CMK (cell line): Measurements from ENCODE around the gene LHX2.
A peak's percentile ranks its signal among the peaks of the same experiment; 100 is the strongest.

Source experiments
- DNase-seq: peaks from one replicate; pipeline ENCODE4 v3.0.0-alpha.2; 2010; ENCODE audit warnings: low read depth

LHX2 gene

GRCh38 chr9:124033348-124033747 lies 21.8 kb downstream of the LHX2 start:
- no peak for DNase-seq

DNA sequence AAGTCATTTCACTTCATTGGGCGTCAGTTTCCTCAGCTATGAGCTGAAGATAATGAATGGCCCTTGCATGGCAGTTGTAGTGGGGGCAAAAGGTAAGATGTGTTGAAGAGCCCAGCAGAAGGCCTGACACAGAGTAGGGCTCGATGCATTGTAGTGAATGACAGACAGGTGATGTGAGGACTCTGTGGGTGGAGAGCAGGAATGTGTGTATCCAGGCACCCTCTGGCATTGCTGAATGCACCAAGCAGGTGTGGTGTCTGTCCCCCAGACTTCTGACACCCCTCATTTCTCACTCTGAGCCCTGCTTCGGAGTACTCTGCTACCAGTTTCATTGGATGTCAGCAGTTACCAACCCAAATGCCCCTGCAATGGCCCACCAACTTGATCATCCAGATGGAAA lies 22.4 kb downstream of the LHX2 start:
- DNase-seq = no peak

DNA sequence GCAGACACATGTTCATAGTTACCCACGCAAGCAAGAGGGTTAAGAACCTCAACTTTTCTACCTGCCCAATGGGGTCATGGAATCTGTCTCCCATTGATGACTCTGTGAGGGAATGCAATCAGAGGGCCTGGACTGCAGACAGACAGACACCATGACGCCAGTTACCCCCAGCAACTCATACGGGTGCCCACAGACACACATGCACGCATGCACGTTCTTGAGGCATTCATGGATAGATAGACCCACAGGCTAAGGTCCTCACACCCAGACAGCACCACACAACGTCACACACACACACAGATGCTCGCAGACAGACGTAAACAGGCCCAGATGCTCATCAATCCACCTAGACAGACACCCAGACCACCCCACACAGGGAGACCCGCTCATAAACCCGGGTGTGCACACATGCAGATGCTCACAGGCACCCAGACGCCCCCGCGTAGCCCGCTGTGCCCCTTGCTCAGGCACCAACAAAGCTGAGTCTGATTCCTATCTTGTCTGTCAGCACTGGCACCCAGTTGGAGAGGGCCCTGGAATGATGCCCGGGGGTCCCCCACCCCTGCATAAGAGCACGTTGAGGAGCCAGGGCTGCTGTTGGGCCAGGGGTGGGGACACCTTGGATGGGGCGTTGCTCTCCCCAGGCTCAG lies 23.6 kb downstream of the LHX2 start:
- no peak for DNase-seq

GRCh38 chr9:124036578-124036977 lies 25.0 kb downstream of the LHX2 start:
- DNase-seq = no peak

DNA sequence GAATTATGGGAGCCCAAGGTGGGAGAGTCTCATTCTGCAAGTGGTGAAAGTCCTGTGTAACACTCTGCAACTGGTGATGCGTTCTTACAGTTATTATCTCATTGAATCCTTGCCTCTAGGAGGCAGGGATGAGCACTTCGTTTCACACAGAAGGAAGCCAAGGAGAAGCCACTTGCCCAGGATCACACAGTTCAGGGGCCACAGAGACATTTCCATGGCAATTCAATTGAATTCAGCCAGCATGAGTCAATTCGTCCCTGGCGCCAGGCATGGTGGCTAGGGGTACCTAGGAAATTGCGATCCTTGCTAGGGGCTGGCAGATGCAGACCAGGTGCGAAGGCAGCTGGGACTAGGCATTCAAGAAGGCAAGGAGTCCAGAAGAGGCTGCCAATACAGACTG lies 26.2 kb downstream of the LHX2 start:
- no peak for DNase-seq

DNA sequence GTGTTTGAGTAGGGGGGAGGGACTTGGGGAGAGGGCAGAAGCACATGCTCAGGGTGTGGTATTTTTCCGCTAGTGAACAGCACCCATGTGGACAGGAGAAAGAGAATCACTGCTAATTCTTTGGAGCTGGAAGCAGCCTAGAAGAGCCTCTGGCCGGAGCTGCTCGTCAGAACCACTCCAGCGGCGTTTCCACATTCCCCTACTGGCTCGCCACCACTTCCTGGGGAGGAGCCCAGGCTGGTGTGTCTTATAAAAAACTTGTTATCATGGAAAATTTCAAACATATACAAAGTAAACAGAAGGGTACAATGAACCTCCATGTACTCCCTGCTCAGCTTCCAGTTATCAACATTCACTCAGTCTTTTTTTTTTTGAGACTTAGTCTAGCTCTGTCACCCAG lies 26.7 kb downstream of the LHX2 start:
- no peak for DNase-seq

DNA sequence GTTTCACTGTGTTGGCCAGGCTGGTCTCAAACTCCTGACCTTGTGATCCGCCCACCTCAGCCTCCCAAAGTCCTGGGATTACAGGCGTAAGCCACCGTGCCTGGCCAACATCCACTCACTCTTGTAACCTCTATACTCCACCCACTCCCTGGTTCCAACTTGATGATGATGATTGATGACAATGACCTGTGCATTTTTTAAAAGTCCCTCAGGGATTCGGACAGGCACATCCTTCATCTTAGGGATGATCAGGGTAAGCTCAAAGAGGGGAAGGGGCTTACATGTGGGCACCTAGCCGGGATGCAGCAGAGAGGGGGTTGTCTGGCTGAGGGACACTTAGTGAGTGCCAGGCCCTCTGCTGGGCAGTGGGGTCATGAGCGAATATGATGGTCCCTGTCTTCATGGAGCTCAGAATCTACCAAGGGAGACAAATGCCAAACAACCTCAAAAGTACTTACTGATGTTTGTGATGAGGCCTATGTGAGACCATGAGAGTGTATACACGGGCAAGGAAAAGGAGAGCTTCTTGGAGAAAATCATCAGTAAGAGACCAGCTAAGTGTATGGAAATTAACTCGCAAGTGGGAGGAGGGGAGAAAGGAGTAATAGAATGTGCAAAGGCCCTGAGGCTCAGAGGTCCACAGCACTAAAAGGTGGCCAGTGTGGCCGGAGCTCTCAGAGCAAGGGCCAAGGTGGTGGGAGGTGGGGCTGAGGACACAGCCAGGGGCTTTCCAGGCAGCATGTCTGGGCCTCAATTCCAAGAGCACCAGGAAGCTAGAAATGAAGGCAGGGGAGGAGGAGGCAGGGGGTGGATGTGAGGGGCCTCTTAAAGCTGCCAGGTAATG lies 27.4 kb downstream of the LHX2 start:
- no peak for DNase-seq

GRCh38 chr9:124040186-124040931 lies 28.8 kb downstream of the LHX2 start:
- DNase-seq = no peak

DNA sequence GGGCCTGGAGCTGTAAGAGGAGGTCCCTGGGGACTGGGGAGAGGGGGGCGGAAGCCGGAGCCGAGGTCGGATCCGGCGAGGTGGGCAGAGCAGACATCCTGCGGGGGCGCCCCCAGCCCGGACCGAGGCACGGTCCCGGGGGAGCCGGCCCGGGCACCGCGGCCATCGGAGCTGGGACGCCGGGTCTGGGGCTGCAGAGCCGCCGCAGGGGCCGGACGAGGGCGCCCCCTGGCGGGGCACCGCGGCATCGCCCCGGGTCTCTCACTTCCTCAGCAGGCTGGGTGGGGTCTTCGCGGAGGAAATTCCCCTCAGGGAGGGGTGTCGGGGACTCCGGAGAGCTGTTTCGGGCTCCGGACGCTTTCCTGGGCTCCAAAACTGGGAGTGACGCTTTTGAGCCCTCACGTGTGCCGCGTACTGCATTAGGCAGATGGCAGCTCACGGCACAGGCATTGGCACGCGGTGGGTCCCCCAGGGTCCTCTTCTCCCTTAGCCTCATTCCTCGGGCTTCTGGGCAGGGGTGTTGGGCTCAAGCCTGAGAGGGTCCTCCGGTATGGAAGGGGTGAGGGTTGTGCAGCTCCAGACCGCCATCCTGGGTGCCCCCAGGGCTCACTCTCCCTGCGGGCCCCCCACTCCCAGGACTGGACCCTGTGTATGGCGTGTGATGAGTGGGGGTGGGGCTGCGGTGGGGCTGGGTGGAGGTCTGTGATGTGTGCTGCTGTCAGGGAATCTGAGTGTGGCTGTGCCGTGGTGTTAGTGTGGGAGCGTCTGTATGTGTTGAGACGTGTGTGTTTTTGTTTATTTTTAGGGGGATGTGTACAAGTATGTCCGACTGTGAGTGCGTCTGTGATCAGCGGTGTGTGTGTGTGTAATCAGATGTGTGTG lies 29.6 kb downstream of the LHX2 start:
- no peak for DNase-seq

GRCh38 chr9:124041817-124042116 lies 30.2 kb downstream of the LHX2 start:
- no peak for DNase-seq

DNA sequence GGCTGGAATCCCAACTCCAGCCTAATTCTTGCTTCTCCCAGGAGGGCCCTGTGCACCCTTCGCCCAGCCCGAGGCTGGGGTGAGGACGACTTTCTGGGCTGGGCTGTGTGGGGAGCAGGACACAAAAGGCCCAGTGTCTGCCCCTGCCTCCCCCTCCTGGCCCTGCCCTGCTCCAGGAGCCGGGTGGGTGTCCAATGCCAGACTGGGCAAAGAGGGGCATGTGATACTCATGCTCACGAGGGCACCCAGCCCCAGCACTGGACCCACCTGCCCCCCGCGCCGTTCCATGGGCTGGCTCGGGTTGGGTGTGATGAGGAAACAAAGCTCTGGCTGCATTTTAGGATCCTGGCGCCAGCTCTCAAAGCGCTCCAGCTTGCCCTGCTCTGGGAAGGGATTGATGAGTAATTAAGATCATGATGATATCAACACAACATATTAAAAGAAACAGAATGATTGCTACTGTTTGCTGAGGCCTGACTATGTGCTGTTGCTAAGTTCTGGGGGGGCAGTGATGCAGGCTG lies 30.7 kb downstream of the LHX2 start:
- no peak for DNase-seq

GRCh38 chr9:124044448-124044847 lies 32.9 kb downstream of the LHX2 start:
- no peak for DNase-seq

GRCh38 chr9:124045076-124045829 lies 33.7 kb downstream of the LHX2 start:
- no peak for DNase-seq

DNA sequence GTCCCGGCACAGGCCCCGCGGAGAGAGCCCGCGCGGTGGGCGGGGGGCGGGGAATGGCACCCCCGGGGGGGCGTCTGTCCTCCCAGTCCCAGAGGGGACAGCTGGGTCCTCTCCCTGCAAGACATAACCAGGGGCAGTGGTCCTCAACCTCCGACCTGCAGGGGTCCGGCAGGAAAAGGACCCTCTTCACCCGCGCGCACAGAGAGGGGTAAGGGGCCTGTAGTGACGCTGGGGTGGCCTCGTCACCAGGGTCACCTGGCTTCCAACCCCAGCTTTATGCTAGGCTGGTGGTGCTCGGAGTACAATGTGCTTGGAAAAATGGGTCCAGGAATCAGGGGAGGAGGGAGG lies 34.2 kb downstream of the LHX2 start:
- DNase-seq = no peak

- DNase-seq = no peak
Observed at GRCh38 chr9:124046189-124046588, 34.6 kb downstream of the LHX2 start.

DNA sequence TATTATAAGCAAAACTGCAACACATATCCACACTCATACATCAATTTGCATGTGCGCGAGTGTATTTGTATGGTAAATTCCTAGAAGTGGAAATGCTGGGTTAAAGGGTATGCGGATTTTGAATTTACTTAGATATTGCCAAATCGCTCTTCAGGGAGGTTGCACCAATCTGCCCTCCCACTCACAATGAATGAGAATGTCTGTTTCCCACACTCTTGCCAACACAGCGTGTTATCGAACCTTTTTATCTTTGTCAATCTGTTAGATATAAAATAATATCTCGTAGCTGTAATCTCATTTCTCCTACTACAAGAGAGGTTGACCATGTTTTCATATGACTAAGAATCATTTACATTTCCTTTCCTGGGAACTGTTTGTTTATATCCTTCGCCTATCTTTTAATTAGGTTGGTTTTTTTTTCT lies 35.7 kb downstream of the LHX2 start:
- DNase-seq = no peak

GRCh38 chr9:124050955-124051354 lies 39.4 kb downstream of the LHX2 start:
- DNase-seq = no peak

- DNase-seq = no peak
Observed at GRCh38 chr9:124052401-124052800, 40.8 kb downstream of the LHX2 start.

GRCh38 chr9:124054582-124055227 lies 43.1 kb downstream of the LHX2 start:
- DNase-seq = peak; percentile 74

GRCh38 chr9:124060844-124061605 lies 49.5 kb downstream of the LHX2 start:
- DNase-seq = no peak
